CD4-positive, CD25-positive, alpha-beta regulatory T cell (primary cell): Measurements from ENCODE around the gene SLC35D2. TPM values are rescaled to one million over a fixed set of nuclear protein-coding genes. Genes with fewer than 3 reads are reported as not detected.

Source experiments
- ATAC-seq, 2 donors: fragments of 150-1000 bp; cut with Tn5 transposase; one replicate each; pipeline ENCODE4 v1.10.0; 2021; ENCODE audit warnings: low read depth in 2 of 2, moderate number of reproducible peaks in 2 of 2, moderate library complexity in 1 of 2
- DNase-seq, 3 donors: peaks; one replicate each; pipeline versions ENCODE4 v3.0.0 to v3.0.0-alpha.2; 2012 to 2022; ENCODE audit warnings: mixed read lengths in 1 of 3
- H3K27ac ChIP-seq: one replicate; pipeline ENCODE4 v1.7.0; 2013; ENCODE audit warnings: mild to moderate bottlenecking, low read length; ENCODE audit not compliant: insufficient read depth, poor library complexity, severe bottlenecking
- H3K27me3 ChIP-seq: one replicate; pipeline ENCODE4 v1.7.0; 2013; ENCODE audit warnings: low read length; ENCODE audit not compliant: control insufficient read depth, insufficient read depth
- H3K36me3 ChIP-seq: one replicate; pipeline ENCODE4 v1.7.0; 2013; ENCODE audit warnings: mild to moderate bottlenecking, low read length, moderate library complexity; ENCODE audit not compliant: control insufficient read depth, insufficient read depth
- H3K4me1 ChIP-seq: 2 replicates; pipeline ENCODE4 v1.7.0; 2013; ENCODE audit warnings: mild to moderate bottlenecking, low read length; ENCODE audit not compliant: insufficient read depth, control insufficient read depth, poor library complexity, severe bottlenecking
- H3K4me3 ChIP-seq: one replicate; pipeline ENCODE4 v1.7.0; 2013; ENCODE audit warnings: low read depth, mild to moderate bottlenecking, low read length, moderate library complexity
- H3K9me3 ChIP-seq, 2 experiments: 1 replicate in 1 of 2; 2 replicates in 1 of 2; pipeline ENCODE4 v1.7.0; 2013; ENCODE audit warnings: low read length in 2 of 2, mild to moderate bottlenecking in 1 of 2, moderate library complexity in 1 of 2; ENCODE audit not compliant: control insufficient read depth in 2 of 2
- H3K27ac Mint-ChIP-seq, 3 donors: one replicate each; pipeline ENCODE4 v1.8.0; 2020 to 2022; ENCODE audit warnings: mild to moderate bottlenecking in 3 of 3, mixed read lengths in 3 of 3, moderate library complexity in 2 of 3
- H3K27me3 Mint-ChIP-seq: one replicate; pipeline ENCODE4 v1.8.0; 2022; ENCODE audit warnings: mild to moderate bottlenecking, mixed read lengths
- H3K36me3 Mint-ChIP-seq: one replicate; pipeline ENCODE4 v1.8.0; 2020; ENCODE audit warnings: mixed read lengths
- H3K4me1 Mint-ChIP-seq, 4 donors: one replicate each; pipeline ENCODE4 v1.8.0; 2020 to 2022; ENCODE audit warnings: mixed read lengths in 4 of 4, mild to moderate bottlenecking in 1 of 4
- H3K4me3 Mint-ChIP-seq, 4 donors: one replicate each; pipeline ENCODE4 v1.8.0; 2020 to 2022; ENCODE audit warnings: mild to moderate bottlenecking in 4 of 4, mixed read lengths in 4 of 4, moderate library complexity in 3 of 4
- H3K9me3 Mint-ChIP-seq, 7 donors: one replicate each; pipeline ENCODE4 v1.8.0; 2020 to 2022; ENCODE audit warnings: mixed read lengths in 7 of 7, mild to moderate bottlenecking in 3 of 7, moderate library complexity in 2 of 7
- polyA plus RNA-seq, 4 donors: library from polyadenylated mRNA; unstranded; fragments of 300-500 nt; fragmentation: Illumina TruSeq; gene quantifications; one replicate each; pipeline ENCODE4 v1.2.3, GENCODE V29; 2021
- total RNA-seq: library from RNA; stranded (reverse); gene quantifications from one replicate; pipeline ENCODE4 v1.2.3, GENCODE V29; 2022

Gene SLC35D2
- 36.0 TPM for total RNA-seq
- 10 to 100 TPM; 22.5 to 41.8 (median 37.3) TPM for polyA plus RNA-seq

- no peaks in the 10 kb centered on the region for H3K9me3 ChIP-seq
- DNase-seq, result peak; percentile 11 to 27 (median 19)
- H3K27ac Mint-ChIP-seq, result peak within 1 kb of the TSS; percentile 82 to 92 (median 92)
- peak within 1 kb of the TSS; percentile 61 for H3K27ac ChIP-seq
- H3K36me3 ChIP-seq, result peaks cover 5% of the 10 kb centered on the region
- no peaks in the 10 kb centered on the region for H3K27me3 ChIP-seq
- peak within 1 kb of the TSS; percentile 93 for H3K4me3 ChIP-seq
- H3K27me3 Mint-ChIP-seq, result no peaks in the 10 kb centered on the region
- peaks cover 22% of the 10 kb centered on the region for H3K4me1 ChIP-seq
- peaks cover 0 to 1% (median 0%) of the 10 kb centered on the region in 7 donors for H3K9me3 Mint-ChIP-seq
- H3K4me1 Mint-ChIP-seq, result peaks cover 28 to 46% (median 37%) of the 10 kb centered on the region in 4 donors
- ATAC-seq, result peak; percentile 48 to 54
- H3K4me3 Mint-ChIP-seq, result peak within 1 kb of the TSS; percentile 89 to 94 (median 92)
- peaks cover 8% of the 10 kb centered on the region for H3K36me3 Mint-ChIP-seq
These were observed at the start of gene SLC35D2 for GRCh38 chr9:96383165-96383942. TSS of gene SLC35D2 (minus strand) at chr9:96383711. CDS start at chr9:96383634, 77 bp downstream.

- Mint-ChIP-seq H3K36me3 (no peaks in the 10 kb centered on the region), H3K4me1 (no peaks in the 10 kb centered on the region), H3K4me3 (no peak overlapping the region), H3K27ac (no peak overlapping the region), H3K27me3 (peaks cover 10% of the 10 kb centered on the region), H3K9me3 (peaks cover 0 to 2% (median 0%) of the 10 kb centered on the region in 7 donors)
- no peaks in the 10 kb centered on the region for H3K36me3 ChIP-seq
- DNase-seq, result no peak
- peaks cover 3% of the 10 kb centered on the region for H3K27me3 ChIP-seq
- no peak overlapping the region for H3K27ac ChIP-seq
- no peaks in the 10 kb centered on the region for H3K4me1 ChIP-seq
- H3K4me3 ChIP-seq, result no peak overlapping the region
- no peaks in the 10 kb centered on the region for H3K9me3 ChIP-seq
- no peak for ATAC-seq
These were observed 46.9 kb upstream of the SLC35D2 start for GRCh38 chr9:96430377-96430776.

- no peak overlapping the region for H3K4me3 ChIP-seq
- ATAC-seq, result no peak
These were observed 46.2 kb upstream of the SLC35D2 start for GRCh38 chr9:96429732-96430131.

GRCh38 chr9:96425500-96426169 lies 42.1 kb upstream of the SLC35D2 start:
- Mint-ChIP-seq H3K27me3 (peaks cover 10% of the 10 kb centered on the region), H3K9me3 (peaks cover 0 to 2% (median 0%) of the 10 kb centered on the region in 7 donors), H3K4me1 (peaks cover 0 to 8% (median under 1%) of the 10 kb centered on the region in 4 donors), H3K36me3 (no peaks in the 10 kb centered on the region), H3K4me3 (no peak overlapping the region), H3K27ac (peak overlapping the region in 1 of 3 donors; percentile 60)
- Histone ChIP-seq H3K27ac (no peak overlapping the region), H3K4me1 (no peaks in the 10 kb centered on the region), H3K27me3 (no peaks in the 10 kb centered on the region), H3K4me3 (no peak overlapping the region), H3K36me3 (no peaks in the 10 kb centered on the region), H3K9me3 (no peaks in the 10 kb centered on the region)
- DNase-seq (no peak), ATAC-seq (no peak)

More at GRCh38 chr9:96429732-96430131, 46.2 kb upstream of the SLC35D2 start:
- no peaks in the 10 kb centered on the region for H3K36me3 ChIP-seq
- H3K9me3 Mint-ChIP-seq, result peaks cover 0 to 2% (median 0%) of the 10 kb centered on the region in 7 donors
- no peaks in the 10 kb centered on the region for H3K36me3 Mint-ChIP-seq
- H3K27ac ChIP-seq, result no peak overlapping the region
- DNase-seq, result no peak
- no peaks in the 10 kb centered on the region for H3K9me3 ChIP-seq
- H3K27me3 ChIP-seq, result peaks cover 3% of the 10 kb centered on the region
- no peaks in the 10 kb centered on the region for H3K4me1 Mint-ChIP-seq
- H3K27ac Mint-ChIP-seq, result peak overlapping the region in 1 of 3 donors; percentile 56
- peaks cover 10% of the 10 kb centered on the region for H3K27me3 Mint-ChIP-seq
- H3K4me1 ChIP-seq, result no peaks in the 10 kb centered on the region
- H3K4me3 Mint-ChIP-seq, result no peak overlapping the region

GRCh38 chr9:96423985-96424336 lies 40.5 kb upstream of the SLC35D2 start:
- Histone ChIP-seq H3K9me3 (no peaks in the 10 kb centered on the region), H3K27ac (no peak overlapping the region), H3K4me3 (no peak overlapping the region), H3K27me3 (no peaks in the 10 kb centered on the region), H3K36me3 (no peaks in the 10 kb centered on the region), H3K4me1 (peaks cover 14% of the 10 kb centered on the region)
- DNase-seq (no peak), ATAC-seq (no peak)
- H3K27me3 Mint-ChIP-seq, result peaks cover 10% of the 10 kb centered on the region
- H3K36me3 Mint-ChIP-seq, result no peaks in the 10 kb centered on the region
- peaks cover 0 to 2% (median 0%) of the 10 kb centered on the region in 7 donors for H3K9me3 Mint-ChIP-seq
- peaks cover 8 to 21% (median 13%) of the 10 kb centered on the region in 4 donors for H3K4me1 Mint-ChIP-seq
- no peak overlapping the region for H3K27ac Mint-ChIP-seq
- peak overlapping the region in 1 of 4 donors; percentile 46 for H3K4me3 Mint-ChIP-seq

- no peaks in the 10 kb centered on the region for H3K27me3 ChIP-seq
- Mint-ChIP-seq H3K9me3 (peaks cover 0 to 2% (median 0%) of the 10 kb centered on the region in 7 donors), H3K27ac (no peak overlapping the region), H3K4me1 (peaks cover 8 to 21% (median 13%) of the 10 kb centered on the region in 4 donors), H3K4me3 (peak overlapping the region in 1 of 4 donors; percentile 46), H3K27me3 (peaks cover 10% of the 10 kb centered on the region), H3K36me3 (no peaks in the 10 kb centered on the region)
- H3K27ac ChIP-seq, result no peak overlapping the region
- H3K36me3 ChIP-seq, result no peaks in the 10 kb centered on the region
- ATAC-seq (no peak), DNase-seq (no peak)
- H3K9me3 ChIP-seq, result no peaks in the 10 kb centered on the region
- no peak overlapping the region for H3K4me3 ChIP-seq
- H3K4me1 ChIP-seq, result peaks cover 16% of the 10 kb centered on the region
These were observed 39.9 kb upstream of the SLC35D2 start for GRCh38 chr9:96423322-96423984.

- peak overlapping the region; percentile 64 to 90 (median 85) for H3K27ac Mint-ChIP-seq
- peaks cover 31% of the 10 kb centered on the region for H3K4me1 ChIP-seq
- no peak for ATAC-seq
- peak overlapping the region; percentile 87 for H3K27ac ChIP-seq
- H3K4me3 ChIP-seq, result peak overlapping the region; percentile 37
- H3K27me3 Mint-ChIP-seq, result no peaks in the 10 kb centered on the region
- no peaks in the 10 kb centered on the region for H3K36me3 Mint-ChIP-seq
- H3K27me3 ChIP-seq, result no peaks in the 10 kb centered on the region
- no peaks in the 10 kb centered on the region for H3K36me3 ChIP-seq
- DNase-seq, result peak in 1 of 3 donors; percentile 69
- H3K9me3 Mint-ChIP-seq, result no peaks in the 10 kb centered on the region
- peaks cover 8 to 27% (median 20%) of the 10 kb centered on the region in 4 donors for H3K4me1 Mint-ChIP-seq
- H3K9me3 ChIP-seq, result no peaks in the 10 kb centered on the region
- peak overlapping the region in 3 of 4 donors; percentile 34 to 92 (median 84) for H3K4me3 Mint-ChIP-seq
These were observed 37.1 kb upstream of the SLC35D2 start for GRCh38 chr9:96420468-96421219.
